ENCODE measurements around the gene GCN1. TPM values are rescaled to one million over a fixed set of nuclear protein-coding genes. Genes with fewer than 3 reads are reported as not detected.

The GCN1 gene
- total RNA-seq, 1 donor from 2014 or later = 52.4 TPM

- Histone ChIP-seq H3K36me3 (ENCODE audit: control insufficient read depth, insufficient read depth, low read length) (no peaks in the 10 kb centered on the region), H3K4me3 (ENCODE audit: low read depth, low read length) (no peak overlapping the region), H3K27me3 (ENCODE audit: control insufficient read depth, insufficient read depth, low read length) (no peaks in the 10 kb centered on the region)
- DNase-seq (ENCODE audit: low read depth) (peak; percentile 45), FAIRE-seq (no peak)
- TF ChIP-seq CTCF (IDR thresholded peaks at IDR 0.05; ENCODE audit: insufficient read depth, low read length, severe bottlenecking) = no peak
Measured at GRCh38 chr12:120119271-120119973, 75.1 kb downstream of the GCN1 start.

GRCh38 chr12:120118321-120119061, 76.0 kb downstream of the GCN1 start:
- H3K4me3 ChIP-seq (ENCODE audit: low read depth, low read length) = peak overlapping the region; percentile 92
- peaks cover 2% of the 10 kb centered on the region for H3K36me3 ChIP-seq (ENCODE audit: control insufficient read depth, insufficient read depth, low read length)
- DNase-seq (ENCODE audit: low read depth) = peak; percentile 74
- FAIRE-seq = no peak
- H3K27me3 ChIP-seq (ENCODE audit: control insufficient read depth, insufficient read depth, low read length) = no peaks in the 10 kb centered on the region
- no peak for TF ChIP-seq CTCF (IDR thresholded peaks at IDR 0.05; ENCODE audit: insufficient read depth, low read length, severe bottlenecking)

- Histone ChIP-seq H3K4me3 (ENCODE audit: low read depth, low read length) (peak overlapping the region; percentile 92), H3K27me3 (ENCODE audit: control insufficient read depth, insufficient read depth, low read length) (no peaks in the 10 kb centered on the region), H3K36me3 (ENCODE audit: control insufficient read depth, insufficient read depth, low read length) (peaks cover 2% of the 10 kb centered on the region)
- DNase-seq (ENCODE audit: low read depth) (peak; percentile 67), FAIRE-seq (no peak)
- TF ChIP-seq CTCF (IDR thresholded peaks at IDR 0.05; ENCODE audit: insufficient read depth, low read length, severe bottlenecking) = no peak
Measured at GRCh38 chr12:120117961-120118320, 76.6 kb downstream of the GCN1 start.

- Histone ChIP-seq H3K27me3 (ENCODE audit: control insufficient read depth, insufficient read depth, low read length) (no peaks in the 10 kb centered on the region), H3K4me3 (ENCODE audit: low read depth, low read length) (peak overlapping the region; percentile 92), H3K36me3 (ENCODE audit: control insufficient read depth, insufficient read depth, low read length) (peaks cover 2% of the 10 kb centered on the region)
- FAIRE-seq = no peak
- TF ChIP-seq CTCF (IDR thresholded peaks at IDR 0.05; ENCODE audit: insufficient read depth, low read length, severe bottlenecking) = no peak
- DNase-seq (ENCODE audit: low read depth) = peak; percentile 77
Measured at GRCh38 chr12:120116792-120117651, 77.5 kb downstream of the GCN1 start.

- DNase-seq (ENCODE audit: low read depth) = no peak
- no peak for FAIRE-seq
Measured at GRCh38 chr12:120116441-120116791, 78.1 kb downstream of the GCN1 start, which contains the start of gene RAB35. Gene RAB35, minus strand, starts transcription at chr12:120116753. Its CDS starts 103 bp downstream, at chr12:120116650.

More at GRCh38 chr12:120116441-120116791, 78.1 kb downstream of the GCN1 start, which contains the start of gene RAB35:
- no peaks in the 10 kb centered on the region for H3K27me3 ChIP-seq (ENCODE audit: control insufficient read depth, insufficient read depth, low read length)
- TF ChIP-seq CTCF (IDR thresholded peaks at IDR 0.05; ENCODE audit: insufficient read depth, low read length, severe bottlenecking) = no peak
- peak within 1 kb of the TSS; percentile 92 for H3K4me3 ChIP-seq (ENCODE audit: low read depth, low read length)
- peaks cover 2% of the 10 kb centered on the region for H3K36me3 ChIP-seq (ENCODE audit: control insufficient read depth, insufficient read depth, low read length)

Measured in bronchial epithelial cell (primary cell).